Progenitor cell of endocrine pancreas (in vitro differentiated cells): ENCODE measurements around the gene OSBP. TPM values are rescaled to one million over a fixed set of nuclear protein-coding genes. Genes with fewer than 3 reads are reported as not detected.
A peak's percentile ranks its signal among the peaks of the same experiment; 100 is the strongest.
"Not testable (repeated sequence)": the region's sequence is repeated elsewhere in the genome, so short reads cannot be mapped to it uniquely, and the experiment has no call there.

Source experiments
- DNase-seq: peaks from one replicate; pipeline ENCODE4 v3.0.0; 2021; ENCODE audit warnings: low spot score; ENCODE audit not compliant: unreplicated experiment
- H3K27ac Mint-ChIP-seq: 2 replicates; pipeline ENCODE4 v1.8.0; 2021; ENCODE audit warnings: mild to moderate bottlenecking, moderate library complexity, mixed read lengths
- H3K27me3 Mint-ChIP-seq: 2 replicates; pipeline ENCODE4 v1.8.0; 2021; ENCODE audit warnings: mixed read lengths
- H3K36me3 Mint-ChIP-seq: 2 replicates; pipeline ENCODE4 v1.8.0; 2022; ENCODE audit warnings: mixed read lengths; ENCODE audit not compliant: insufficient read depth
- H3K4me1 Mint-ChIP-seq: 2 replicates; pipeline ENCODE4 v1.8.0; 2021; ENCODE audit warnings: low read depth, mixed read lengths
- H3K4me3 Mint-ChIP-seq: 2 replicates; pipeline ENCODE4 v1.8.0; 2021; ENCODE audit warnings: low read depth, mild to moderate bottlenecking, moderate library complexity, mixed read lengths
- H3K9me3 Mint-ChIP-seq: 2 replicates; pipeline ENCODE4 v1.8.0; 2021; ENCODE audit warnings: low read depth, mixed read lengths
- total RNA-seq: library from RNA; stranded (reverse); gene quantifications from 2 replicates; pipeline ENCODE4 v1.2.1, GENCODE V29; 2021
- TF ChIP-seq, protein P1 (sequence below): fragments of 200-600 bp; sonication (generic); IDR thresholded peaks from one replicate; pipeline ENCODE4 v1.5.0; 2021; ENCODE audit warnings: antibody characterized with exemption, mild to moderate bottlenecking; ENCODE audit not compliant: unreplicated experiment

Gene OSBP
- total RNA-seq, 1 donor from 2014 or later, result 42.7 TPM

DNA sequence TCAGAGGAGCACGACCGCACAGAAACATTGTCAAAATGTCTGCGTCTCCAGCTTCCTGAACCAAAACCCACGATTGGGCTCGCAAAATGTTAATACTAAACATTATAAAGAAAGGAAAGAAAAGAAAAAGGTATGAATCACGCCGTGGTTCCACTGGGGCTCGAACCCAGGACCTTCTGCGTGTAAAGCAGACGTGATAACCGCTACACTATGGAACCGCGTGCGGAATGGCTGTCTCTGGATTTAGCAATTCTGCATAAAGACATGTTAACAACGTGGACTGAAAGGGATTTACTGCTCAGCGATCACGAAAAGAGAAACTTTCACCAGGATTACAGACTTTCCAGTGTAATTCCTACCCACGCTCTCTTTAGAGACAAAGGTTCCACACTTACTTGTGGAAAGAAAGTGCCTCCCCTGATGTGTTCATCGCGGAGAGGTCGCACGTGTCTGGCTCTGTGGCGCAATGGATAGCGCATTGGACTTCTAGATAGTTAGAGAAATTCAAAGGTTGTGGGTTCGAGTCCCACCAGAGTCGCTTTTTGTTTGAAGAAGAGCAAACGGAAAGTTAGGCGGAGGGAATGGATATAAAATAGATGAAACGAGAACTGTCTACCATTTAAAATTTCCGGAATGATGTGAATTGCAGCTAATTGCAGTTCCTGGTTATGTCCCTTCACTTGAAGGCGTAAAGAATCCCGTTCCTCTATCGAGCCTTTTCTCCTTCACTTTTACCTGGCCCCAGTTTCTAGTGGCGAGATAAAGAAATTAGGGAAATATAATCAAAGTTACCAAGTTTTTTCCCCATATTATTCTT lies 64.5 kb downstream of the OSBP start:
- peaks cover 2% of the 10 kb centered on the region for H3K36me3 Mint-ChIP-seq
- peak; percentile 67 for DNase-seq
- peaks cover 17% of the 10 kb centered on the region for H3K27me3 Mint-ChIP-seq
- no peaks in the 10 kb centered on the region for H3K9me3 Mint-ChIP-seq
- peak overlapping the region; percentile 84 for H3K4me3 Mint-ChIP-seq
- TF ChIP-seq, protein P1, sequence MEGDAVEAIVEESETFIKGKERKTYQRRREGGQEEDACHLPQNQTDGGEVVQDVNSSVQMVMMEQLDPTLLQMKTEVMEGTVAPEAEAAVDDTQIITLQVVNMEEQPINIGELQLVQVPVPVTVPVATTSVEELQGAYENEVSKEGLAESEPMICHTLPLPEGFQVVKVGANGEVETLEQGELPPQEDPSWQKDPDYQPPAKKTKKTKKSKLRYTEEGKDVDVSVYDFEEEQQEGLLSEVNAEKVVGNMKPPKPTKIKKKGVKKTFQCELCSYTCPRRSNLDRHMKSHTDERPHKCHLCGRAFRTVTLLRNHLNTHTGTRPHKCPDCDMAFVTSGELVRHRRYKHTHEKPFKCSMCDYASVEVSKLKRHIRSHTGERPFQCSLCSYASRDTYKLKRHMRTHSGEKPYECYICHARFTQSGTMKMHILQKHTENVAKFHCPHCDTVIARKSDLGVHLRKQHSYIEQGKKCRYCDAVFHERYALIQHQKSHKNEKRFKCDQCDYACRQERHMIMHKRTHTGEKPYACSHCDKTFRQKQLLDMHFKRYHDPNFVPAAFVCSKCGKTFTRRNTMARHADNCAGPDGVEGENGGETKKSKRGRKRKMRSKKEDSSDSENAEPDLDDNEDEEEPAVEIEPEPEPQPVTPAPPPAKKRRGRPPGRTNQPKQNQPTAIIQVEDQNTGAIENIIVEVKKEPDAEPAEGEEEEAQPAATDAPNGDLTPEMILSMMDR, result no peak
- H3K27ac Mint-ChIP-seq, result peak overlapping the region; percentile 98
- H3K4me1 Mint-ChIP-seq, result peaks cover 5% of the 10 kb centered on the region

DNA sequence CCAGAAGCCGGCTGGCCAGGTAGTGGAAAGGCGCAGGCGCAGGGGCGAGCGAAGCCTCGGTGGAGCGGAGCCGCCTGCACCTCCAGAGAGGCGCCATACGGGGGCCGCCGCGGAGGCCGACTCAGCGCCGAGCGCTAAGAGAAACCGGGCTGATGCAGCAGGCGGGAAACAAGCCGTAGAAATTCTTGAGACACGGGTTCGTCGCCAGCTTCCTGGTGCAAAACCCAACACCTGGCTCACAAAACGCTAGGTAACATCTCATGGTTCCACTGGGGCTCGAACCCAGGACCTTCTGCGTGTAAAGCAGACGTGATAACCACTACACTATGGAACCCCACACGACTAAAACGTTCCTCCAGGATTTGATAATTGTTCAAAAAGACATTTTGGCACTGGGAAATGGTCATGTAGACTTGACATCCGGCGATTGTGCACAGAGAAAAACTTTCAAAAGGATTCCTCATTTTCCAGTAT lies 65.2 kb downstream of the OSBP start:
- peak; percentile 71 for DNase-seq
- peak overlapping the region; percentile 98 for H3K27ac Mint-ChIP-seq
- peak overlapping the region; percentile 84 for H3K4me3 Mint-ChIP-seq
- TF ChIP-seq, protein P1, result peak; percentile 59
- peaks cover 12% of the 10 kb centered on the region for H3K27me3 Mint-ChIP-seq
- peaks cover 5% of the 10 kb centered on the region for H3K4me1 Mint-ChIP-seq
- no peaks in the 10 kb centered on the region for H3K9me3 Mint-ChIP-seq
- peaks cover 2% of the 10 kb centered on the region for H3K36me3 Mint-ChIP-seq

DNA sequence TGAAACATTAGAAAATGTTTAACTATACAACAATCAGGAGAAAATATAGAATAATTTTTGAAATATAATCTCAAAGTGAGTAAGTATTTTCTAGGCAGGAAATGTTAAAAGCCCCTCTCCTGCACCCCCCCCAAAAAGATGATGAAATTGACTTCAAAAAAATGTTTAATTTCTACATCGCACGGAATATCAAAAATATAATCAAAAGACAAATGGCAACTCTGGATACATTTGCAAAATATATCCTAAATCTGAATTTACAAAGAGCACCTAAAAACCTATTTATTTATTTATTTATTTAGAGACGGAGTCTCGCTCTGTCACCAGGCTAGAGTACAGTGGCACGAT lies 67.3 kb downstream of the OSBP start:
- Mint-ChIP-seq H3K27ac (no peak overlapping the region), H3K36me3 (peaks cover 2% of the 10 kb centered on the region), H3K4me1 (peaks cover 5% of the 10 kb centered on the region), H3K27me3 (peaks cover 10% of the 10 kb centered on the region), H3K4me3 (no peak overlapping the region), H3K9me3 (no peaks in the 10 kb centered on the region)
- TF ChIP-seq, protein P1, result no peak
- no peak for DNase-seq

DNA sequence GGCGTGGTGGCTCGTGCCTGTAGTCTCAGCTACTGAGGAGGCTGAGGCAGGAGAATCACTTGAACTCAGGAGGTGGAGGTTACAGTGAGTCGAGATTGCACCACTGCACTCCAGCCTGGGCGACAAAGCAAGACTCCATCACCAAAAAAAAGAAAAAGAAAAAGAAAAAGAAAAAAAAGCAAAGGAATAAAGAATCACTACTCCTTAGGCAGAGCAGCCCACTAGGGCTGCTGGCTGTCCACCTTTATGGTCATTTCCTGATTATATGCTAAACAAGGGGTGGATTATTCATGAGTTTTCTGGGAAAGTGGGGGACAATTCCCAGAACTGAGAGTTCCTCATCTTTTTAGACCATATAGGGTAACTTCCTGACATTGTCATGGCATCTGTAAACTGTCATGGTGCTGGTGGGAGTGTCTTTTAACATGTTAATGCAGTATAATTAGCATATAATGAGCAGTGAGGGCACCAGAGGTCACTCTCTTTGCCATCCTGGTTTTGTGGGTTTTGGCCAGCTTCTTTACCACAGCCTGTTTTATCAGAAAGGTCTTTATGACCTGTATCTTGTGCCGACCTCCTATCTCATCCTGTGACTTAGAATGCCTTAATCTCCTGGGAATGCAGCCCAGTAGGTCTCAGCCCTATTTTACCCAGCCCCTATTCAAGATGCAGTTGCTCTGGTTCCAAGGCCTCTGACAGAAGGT lies 67.8 kb downstream of the OSBP start:
- H3K4me3 Mint-ChIP-seq, H3K4me1 Mint-ChIP-seq, H3K27ac Mint-ChIP-seq, H3K36me3 Mint-ChIP-seq, H3K27me3 Mint-ChIP-seq, H3K9me3 Mint-ChIP-seq, DNase-seq: not testable (repeated sequence)

DNA sequence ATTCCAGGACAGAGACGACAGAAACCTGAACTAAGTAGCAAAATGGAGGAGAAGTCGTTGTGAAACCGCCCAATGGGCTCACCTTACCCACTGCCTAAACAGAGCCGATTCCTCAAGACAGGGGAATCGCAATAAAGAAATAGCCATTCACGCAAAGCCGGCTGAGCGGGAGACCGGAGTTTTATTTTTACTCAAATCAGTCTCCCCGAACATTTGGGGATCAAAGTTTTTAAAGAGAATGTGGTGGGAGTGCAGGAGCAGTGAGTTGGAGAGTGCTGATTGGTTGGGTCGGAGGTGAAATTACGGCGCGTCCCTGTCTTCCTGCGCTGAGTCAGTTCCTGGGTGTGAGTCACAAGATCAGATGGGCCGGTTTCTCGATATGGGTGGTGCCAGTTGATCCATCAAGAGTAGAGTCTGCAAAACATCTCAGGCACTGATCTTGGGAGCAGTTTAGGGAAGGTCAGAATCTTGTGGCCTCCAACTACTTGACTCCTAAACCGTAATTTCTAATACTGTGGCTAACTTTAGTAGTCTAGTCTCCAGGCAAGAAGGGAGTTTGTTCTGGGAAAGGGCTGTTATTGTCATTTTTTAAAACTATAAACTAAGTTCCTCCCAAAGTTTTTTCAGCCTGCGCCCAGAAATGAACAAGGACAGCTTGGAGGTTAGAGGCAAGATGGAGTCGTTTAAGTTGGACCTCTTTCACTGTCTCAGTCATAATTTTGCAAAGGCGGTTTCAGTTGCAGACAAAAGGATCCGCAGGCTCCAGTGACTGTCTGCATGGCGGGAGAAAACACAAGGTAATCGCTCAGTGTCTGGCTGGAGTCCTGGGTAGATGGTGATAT lies 70.2 kb downstream of the OSBP start:
- Mint-ChIP-seq H3K4me3 (no peak overlapping the region), H3K27me3 (no peaks in the 10 kb centered on the region), H3K9me3 (no peaks in the 10 kb centered on the region), H3K4me1 (peaks cover 5% of the 10 kb centered on the region), H3K36me3 (no peaks in the 10 kb centered on the region), H3K27ac (no peak overlapping the region)
- TF ChIP-seq, protein P1, result no peak
- DNase-seq, result no peak
